Smooth muscle cell (in vitro differentiated cells): ENCODE measurements around the gene RIN3. TPM values are rescaled to one million over a fixed set of nuclear protein-coding genes. Genes with fewer than 3 reads are reported as not detected.

Source experiments
- DNase-seq: peaks from one replicate; lab custom pipeline; 2025; ENCODE audit not compliant: unreplicated experiment; lab: John Stamatoyannopoulos, UW
- H2AFZ ChIP-seq: fragments of 200-600 bp; sonication (generic); 2 replicates; pipeline ENCODE4 v1.6.0; 2016; ENCODE audit warnings: antibody characterized with exemption, low read depth, mild to moderate bottlenecking
- H3F3A ChIP-seq: fragments of 200-600 bp; sonication (generic); 2 replicates; pipeline ENCODE4 v1.6.0; 2017; ENCODE audit warnings: antibody characterized with exemption, low read depth
- H3K27ac ChIP-seq: fragments of 200-600 bp; sonication (generic); 2 replicates; pipeline ENCODE4 v1.5.1; 2016; ENCODE audit warnings: low read depth, mild to moderate bottlenecking
- H3K27me3 ChIP-seq: fragments of 200-600 bp; sonication (generic); 2 replicates; pipeline ENCODE4 v1.6.1; 2016; ENCODE audit warnings: low read depth, mild to moderate bottlenecking
- H3K36me3 ChIP-seq: fragments of 200-600 bp; sonication (generic); 2 replicates; pipeline ENCODE4 v1.5.1; 2016; ENCODE audit warnings: low read depth
- H3K4me1 ChIP-seq: fragments of 200-600 bp; sonication (generic); 2 replicates; pipeline ENCODE4 v1.5.1; 2016; ENCODE audit warnings: low read depth
- H3K4me2 ChIP-seq: fragments of 200-600 bp; sonication (generic); 2 replicates; pipeline ENCODE4 v1.6.0; 2016; ENCODE audit warnings: mild to moderate bottlenecking
- H3K4me3 ChIP-seq: fragments of 200-600 bp; sonication (generic); 2 replicates; pipeline ENCODE4 v1.5.1; 2016; ENCODE audit warnings: mild to moderate bottlenecking
- H3K79me2 ChIP-seq: fragments of 200-600 bp; sonication (generic); 2 replicates; pipeline ENCODE4 v1.6.0; 2016; ENCODE audit warnings: low read depth, mild to moderate bottlenecking
- H3K9ac ChIP-seq: fragments of 200-600 bp; sonication (generic); 2 replicates; pipeline ENCODE4 v1.6.0; 2016; ENCODE audit warnings: low read depth
- H3K9me3 ChIP-seq: fragments of 200-600 bp; sonication (generic); replicated peaks from 2 replicates; pipeline ENCODE4 v1.5.1; 2016; ENCODE audit warnings: low read depth
- H4K20me1 ChIP-seq: fragments of 200-600 bp; sonication (generic); 2 replicates; pipeline ENCODE4 v1.6.0; 2016; ENCODE audit warnings: low read depth
- CTCF ChIP-seq: fragments of 200-600 bp; sonication (generic); IDR thresholded peaks from 2 replicates; pipeline ENCODE4 v1.5.1; 2017; ENCODE audit warnings: borderline replicate concordance, mild to moderate bottlenecking, antibody characterized with exemption; ENCODE audit not compliant: insufficient read depth, poor library complexity, severe bottlenecking
- WGBS: methylation state at CpG from one replicate; pipeline ENCODE4 v1.1.7; 2016; ENCODE audit warnings: low lambda C conversion rate; 5-methylcytosine and 5-hydroxymethylcytosine counted together
- polyA plus RNA-seq: library from polyadenylated mRNA; unstranded; fragments of >200 nt; fragmentation: Nextera tagmentation; extraction: Ambion mirVana; gene quantifications from 2 replicates; pipeline ENCODE4 v1.2.1, GENCODE V29; 2016
- total RNA-seq: library from RNA; depleted of rRNA; stranded (reverse); fragments of >200 nt; gene quantifications from 2 replicates; pipeline ENCODE4 v1.2.3, GENCODE V29; 2014

Gene RIN3
- total and polyA plus RNA-seq, 2 experiments from 2014 or later, result 2.7 to 3.8 TPM

- TF ChIP-seq CTCF, result no peak
Observed at GRCh38 chr14:92616178-92616577, 102.6 kb downstream of the RIN3 start.

GRCh38 chr14:92617581-92617980 is 104.0 kb downstream of the RIN3 start:
- H2AFZ ChIP-seq, result no peak overlapping the region
- no peak overlapping the region for H3K27ac ChIP-seq
- H3K4me1 ChIP-seq, result no peaks in the 10 kb centered on the region
- H3K9ac ChIP-seq, result no peak overlapping the region
- DNase-seq, result no peak
- TF ChIP-seq CTCF, result no peak
- H3K36me3 ChIP-seq, result no peaks in the 10 kb centered on the region
- H3K79me2 ChIP-seq, result no peaks in the 10 kb centered on the region
- H3K27me3 ChIP-seq, result no peaks in the 10 kb centered on the region
- H4K20me1 ChIP-seq, result no peaks in the 10 kb centered on the region
- H3F3A ChIP-seq, result no peaks in the 10 kb centered on the region
- H3K9me3 ChIP-seq, result no peaks in the 10 kb centered on the region
- no peak overlapping the region for H3K4me3 ChIP-seq
- no peak overlapping the region for H3K4me2 ChIP-seq

More at GRCh38 chr14:92616178-92616577, 102.6 kb downstream of the RIN3 start:
- Histone ChIP-seq H2AFZ (no peak overlapping the region), H3F3A (no peaks in the 10 kb centered on the region), H3K4me1 (no peaks in the 10 kb centered on the region), H4K20me1 (no peaks in the 10 kb centered on the region), H3K79me2 (no peaks in the 10 kb centered on the region), H3K4me3 (no peak overlapping the region), H3K4me2 (no peak overlapping the region), H3K9me3 (no peaks in the 10 kb centered on the region), H3K27me3 (no peaks in the 10 kb centered on the region), H3K36me3 (no peaks in the 10 kb centered on the region), H3K9ac (no peak overlapping the region), H3K27ac (no peak overlapping the region)
- no peak for DNase-seq
- WGBS, result 94% methylated on average over 5 of the region's 5 CpGs

- no peaks in the 10 kb centered on the region for H3K4me1 ChIP-seq
- no peaks in the 10 kb centered on the region for H3K9me3 ChIP-seq
- no peak for TF ChIP-seq CTCF
- no peak overlapping the region for H2AFZ ChIP-seq
- H3K4me2 ChIP-seq, result no peak overlapping the region
- no peaks in the 10 kb centered on the region for H4K20me1 ChIP-seq
- H3K79me2 ChIP-seq, result no peaks in the 10 kb centered on the region
- H3K9ac ChIP-seq, result no peak overlapping the region
- H3K36me3 ChIP-seq, result no peaks in the 10 kb centered on the region
- no peaks in the 10 kb centered on the region for H3K27me3 ChIP-seq
- H3K27ac ChIP-seq, result no peak overlapping the region
- DNase-seq, result no peak
- no peaks in the 10 kb centered on the region for H3F3A ChIP-seq
- 93% methylated on average over 11 of the region's 11 CpGs for WGBS
- no peak overlapping the region for H3K4me3 ChIP-seq
Observed at GRCh38 chr14:92619671-92620456, 106.3 kb downstream of the RIN3 start.

- H3K79me2 ChIP-seq, result no peaks in the 10 kb centered on the region
- no peaks in the 10 kb centered on the region for H3K9me3 ChIP-seq
- no peak overlapping the region for H2AFZ ChIP-seq
- H3K36me3 ChIP-seq, result no peaks in the 10 kb centered on the region
- TF ChIP-seq CTCF, result no peak
- DNase-seq, result no peak
- no peak overlapping the region for H3K27ac ChIP-seq
- no peaks in the 10 kb centered on the region for H3K27me3 ChIP-seq
- no peak overlapping the region for H3K4me3 ChIP-seq
- whole genome bisulfite sequencing, result 93% methylated on average over 4 of the region's 4 CpGs
- no peaks in the 10 kb centered on the region for H3F3A ChIP-seq
- H3K4me1 ChIP-seq, result no peaks in the 10 kb centered on the region
- H4K20me1 ChIP-seq, result no peaks in the 10 kb centered on the region
- no peak overlapping the region for H3K4me2 ChIP-seq
- H3K9ac ChIP-seq, result no peak overlapping the region
Observed at GRCh38 chr14:92622311-92622710, 108.7 kb downstream of the RIN3 start.
